GM10248 (cell line): Measurements from ENCODE around the gene DDX55.
"Not testable (repeated sequence)": the region's sequence is repeated elsewhere in the genome, so short reads cannot be mapped to it uniquely, and the experiment has no call there.

Experiments used
- CTCF ChIA-PET: fragments of 300-600 bp; sonication (Branson Sonifier 250); formaldehyde crosslinking; extraction: SDS; loops from one replicate; lab custom pipeline; 2021; ENCODE audit warnings: antibody characterized with exemption; lab: Yijun Ruan, JAX
- POLR2A ChIA-PET: fragments of 350-650 bp; sonication (Branson Sonifier 250); formaldehyde crosslinking; extraction: SDS; loops from one replicate; lab custom pipeline; 2020; ENCODE audit warnings: antibody characterized with exemption; lab: Yijun Ruan, JAX
- DNase-seq: peaks from one replicate; pipeline ENCODE4 v3.0.0; 2012; ENCODE audit errors: extremely low spot score
- CTCF ChIP-seq: IDR thresholded peaks from 2 replicates; pipeline ENCODE4 v1.5.1; 2012; ENCODE audit warnings: mild to moderate bottlenecking, low read depth; ENCODE audit errors: extremely low read depth, missing control alignments, control extremely low read depth

DDX55 gene

GRCh38 chr12:123601602-123602489, at the start of gene DDX55:
DDX55 (plus strand) TSS chr12:123602099; CDS start chr12:123602149, 50 bp downstream.
- peak; percentile 90 for DNase-seq

GRCh38 chr12:123554136-123554535, 47.8 kb upstream of the DDX55 start:
- POLR2A ChIA-PET, CTCF ChIA-PET, DNase-seq: not testable (repeated sequence)

More at GRCh38 chr12:123601602-123602489, at the start of gene DDX55:
- ChIA-PET POLR2A (interaction anchor here (1.1 kb wide), 1 partner anchor 160 kb away, joined by 3 read pairs; no protein-coding TSS in a partner anchor), CTCF (interaction anchor here (0.6 to 1.4 kb wide), 8 partner anchors 12 to 558 kb away, joined by 3 to 6 read pairs (median 3); partner anchors contain the start of gene ATP6V0A2)
- TF ChIP-seq CTCF: peak; percentile 48

GRCh38 chr12:123554843-123555242, 47.1 kb upstream of the DDX55 start:
- DNase-seq, POLR2A ChIA-PET, CTCF ChIA-PET: not testable (repeated sequence)

- DNase-seq, POLR2A ChIA-PET: not testable (repeated sequence)
- CTCF ChIA-PET: interaction anchor here (1.5 to 2.0 kb wide), 2 partner anchors 24 to 26 kb away, joined by 3 to 5 read pairs; partner anchors contain the start of gene RILPL1
Observed at GRCh38 chr12:123558487-123558886, 43.4 kb upstream of the DDX55 start.

GRCh38 chr12:123559468-123559867, 42.4 kb upstream of the DDX55 start:
- no peak for DNase-seq
- POLR2A ChIA-PET: interaction anchor here (0.5 kb wide), 1 partner anchor 81 kb away, joined by 5 read pairs; no protein-coding TSS in a partner anchor
- CTCF ChIA-PET: interaction anchor here (1.1 to 1.5 kb wide), 2 partner anchors 23 to 64 kb away, joined by 3 read pairs; no protein-coding TSS in a partner anchor
- no peak for TF ChIP-seq CTCF

GRCh38 chr12:123571343-123571813, 30.5 kb upstream of the DDX55 start:
- no peak for DNase-seq
- no peak for TF ChIP-seq CTCF
- ChIA-PET POLR2A (no interaction called here), CTCF (interaction anchor here (2.1 kb wide), 1 partner anchor 10 kb away, joined by 6 read pairs; no protein-coding TSS in a partner anchor)

GRCh38 chr12:123572391-123572790, 29.5 kb upstream of the DDX55 start:
- no peak for TF ChIP-seq CTCF
- CTCF ChIA-PET: interaction anchor here (2.1 kb wide), 1 partner anchor 9 kb away, joined by 6 read pairs; no protein-coding TSS in a partner anchor
- no peak for DNase-seq
- POLR2A ChIA-PET: no interaction called here

GRCh38 chr12:123573870-123574269, 28.0 kb upstream of the DDX55 start:
- TF ChIP-seq CTCF: no peak
- ChIA-PET POLR2A (no interaction called here), CTCF (interaction anchor here (0.7 to 1.6 kb wide), 4 partner anchors 8 to 336 kb away, joined by 3 to 6 read pairs (median 3); no protein-coding TSS in a partner anchor)
- no peak for DNase-seq
